HepG2 (cell line): ENCODE measurements around the gene SERPINA9. TPM values are rescaled to one million over a fixed set of nuclear protein-coding genes. Genes with fewer than 3 reads are reported as not detected.
A peak's percentile ranks its signal among the peaks of the same experiment; 100 is the strongest.

Experiments
- AGO2 ChIP-seq: fragments of 200-400 bp; formaldehyde crosslinking; optimal IDR thresholded peaks from 2 replicates; pipeline ENCODE3; 2017; ENCODE audit warnings: mild to moderate bottlenecking, low read depth, low read length, moderate library complexity
- CEBPG ChIP-seq: IDR thresholded peaks from 2 replicates; pipeline ENCODE4 v1.6.1; 2016
- CSRNP2 ChIP-seq: sonication (generic); formaldehyde crosslinking; conservative IDR thresholded peaks from 2 replicates; pipeline ENCODE4 v1.8.0; 2022; ENCODE audit warnings: low read depth, missing genetic modification reagents
- EHMT2 ChIP-seq: fragments of 200-600 bp; sonication (generic); IDR thresholded peaks from 2 replicates; pipeline ENCODE4 v1.7.0; 2017; ENCODE audit warnings: antibody characterized with exemption, low read depth, low read length, borderline replicate concordance
- FOXC1 ChIP-seq: sonication (generic); formaldehyde crosslinking; IDR thresholded peaks from 2 replicates; pipeline ENCODE4 v1.8.0; 2022; ENCODE audit warnings: mild to moderate bottlenecking, missing genetic modification reagents, borderline replicate concordance
- GATAD2A ChIP-seq: IDR thresholded peaks from 2 replicates; pipeline ENCODE4 v1.6.1; 2016
- KDM1A ChIP-seq: IDR thresholded peaks from 2 replicates; pipeline ENCODE4 v1.6.1; 2016; ENCODE audit warnings: missing compliant biosample characterization
- MAFG ChIP-seq: sonication (generic); formaldehyde crosslinking; IDR thresholded peaks from 2 replicates; pipeline ENCODE4 v1.5.1; 2020; ENCODE audit warnings: mild to moderate bottlenecking, missing genetic modification reagents
- MAFK ChIP-seq, 2 experiments: IDR thresholded peaks in 1 of 2; conservative IDR thresholded peaks in 1 of 2; 2 replicates each; pipeline ENCODE4 v1.6.1; 2011; ENCODE audit warnings: improper control_type of control experiment in 2 of 2, low read length in 2 of 2
- PCBP2 ChIP-seq: fragments of 200-400 bp; formaldehyde crosslinking; optimal IDR thresholded peaks from 2 replicates; pipeline ENCODE3; 2018; ENCODE audit warnings: low read length, low read depth; ENCODE audit not compliant: poor library complexity, severe bottlenecking
- PITX1 ChIP-seq: sonication (generic); formaldehyde crosslinking; IDR thresholded peaks from 2 replicates; pipeline ENCODE4 v1.5.1; 2020; ENCODE audit warnings: mild to moderate bottlenecking, missing genetic modification reagents
- PLRG1 ChIP-seq: fragments of 450-650 bp; conservative IDR thresholded peaks from 2 replicates; pipeline ENCODE4 v1.6.1; 2016
- RARA ChIP-seq: IDR thresholded peaks from 2 replicates; pipeline ENCODE4 v1.6.1; 2016; ENCODE audit warnings: missing genetic modification reagents, missing compliant biosample characterization
- SRSF9 ChIP-seq: fragments of 200-400 bp; formaldehyde crosslinking; IDR thresholded peaks from 2 replicates; pipeline ENCODE4 v1.6.1; 2018; ENCODE audit warnings: borderline replicate concordance, mild to moderate bottlenecking, low read depth, low read length; ENCODE audit not compliant: insufficient read depth, poor library complexity, severe bottlenecking
- WIZ ChIP-seq: sonication (generic); formaldehyde crosslinking; IDR thresholded peaks from 2 replicates; pipeline ENCODE4 v1.5.1; 2020; ENCODE audit warnings: mild to moderate bottlenecking, missing genetic modification reagents
- ZBTB39 ChIP-seq: sonication (generic); formaldehyde crosslinking; IDR thresholded peaks from 2 replicates; pipeline ENCODE4 v1.5.0; 2020; ENCODE audit warnings: missing genetic modification reagents
- ZNF264 ChIP-seq: sonication (generic); formaldehyde crosslinking; IDR thresholded peaks from 2 replicates; pipeline ENCODE4 v1.4.0; 2020; ENCODE audit warnings: missing genetic modification reagents
- ZNF331 ChIP-seq: sonication (generic); formaldehyde crosslinking; IDR thresholded peaks from 2 replicates; pipeline ENCODE4 v1.4.0; 2020; ENCODE audit warnings: missing genetic modification reagents
- ZNF33B ChIP-seq: sonication (generic); formaldehyde crosslinking; IDR thresholded peaks from 2 replicates; pipeline ENCODE4 v1.5.1; 2020; ENCODE audit warnings: mild to moderate bottlenecking, missing genetic modification reagents
- ZNF44 ChIP-seq: sonication (generic); formaldehyde crosslinking; IDR thresholded peaks from 2 replicates; pipeline ENCODE4 v1.5.1; 2020; ENCODE audit warnings: mild to moderate bottlenecking, missing genetic modification reagents
- ZNF572 ChIP-seq: sonication (generic); formaldehyde crosslinking; IDR thresholded peaks from 2 replicates; pipeline ENCODE4 v1.5.1; 2020; ENCODE audit warnings: mild to moderate bottlenecking, missing genetic modification reagents
- ZNF770 ChIP-seq: sonication (generic); formaldehyde crosslinking; IDR thresholded peaks from 2 replicates; pipeline ENCODE4 v1.5.0; 2020; ENCODE audit warnings: mild to moderate bottlenecking, missing genetic modification reagents
- ZNF775 ChIP-seq: sonication (generic); formaldehyde crosslinking; IDR thresholded peaks from 2 replicates; pipeline ENCODE4 v1.4.0; 2020; ENCODE audit warnings: missing genetic modification reagents, mild to moderate bottlenecking, moderate library complexity, borderline replicate concordance
- polyA plus RNA-seq, 8 experiments: library from polyadenylated mRNA; depleted of rRNA in 3 of 8; stranded (reverse) in 7 of 8; unstranded in 1 of 8; fragments of >200 nt; fragmentation: Illumina TruSeq in 4 of 8; extraction: Trizol in 4 of 8; gene quantifications; 2 replicates each; pipeline versions ENCODE4 v1.2.1 to v1.2.3, GENCODE V29; 2011 to 2016; ENCODE audit warnings: low read depth in 4 of 8, missing spikeins in 1 of 8, mixed read lengths in 1 of 8; ENCODE audit not compliant: insufficient read depth in 1 of 8
- total RNA-seq, 5 experiments: library from RNA; depleted of rRNA; stranded (reverse); fragments of >200 nt; fragmentation: Illumina TruSeq; extraction: Trizol; gene quantifications; 2 replicates each; pipeline ENCODE4 v1.2.3, GENCODE V29; 2016; ENCODE audit warnings: low read depth in 1 of 5

Gene SERPINA9
- total and polyA plus RNA-seq, 2 of the 13 experiments (the other 11 are each of a cell fraction or from before 2014, with no cell fraction given) = 0.21 TPM; not detected in 1

GRCh38 chr14:94501588-94502516, 25.9 kb upstream of the SERPINA9 start (continued):
- TF ChIP-seq PLRG1 (no peak), ZNF775 (CRISPR knock-in tag) (no peak), PCBP2 (no peak), FOXC1 (CRISPR knock-in tag) (no peak), MAFG (CRISPR knock-in tag) (no peak), PITX1 (CRISPR knock-in tag) (no peak), EHMT2 (no peak; the same call in 1 of the 2 replicates), GATAD2A (peak; percentile 76), ZNF572 (CRISPR knock-in tag) (no peak), CEBPG (CRISPR knock-in tag) (peak; percentile 81), ZNF33B (CRISPR knock-in tag) (no peak), ZNF331 (no peak), RARA (CRISPR knock-in tag) (0 out of 2 replicates have a peak, but pooled peaks have one; percentile 13), KDM1A (CRISPR knock-in tag) (no peak), ZNF770 (no peak), MAFK (conservative IDR thresholded peaks at IDR 0.05 in 1 of 2, IDR thresholded peaks at IDR 0.05 in 1 of 2; ENCODE audit: low read length in 2 of 2) (peak in 1 of 2 experiments; percentile 13; a peak in 1 of 4 replicates), AGO2 (no peak), CSRNP2 (CRISPR knock-in tag) (no peak), ZBTB39 (CRISPR knock-in tag) (no peak), ZNF44 (CRISPR knock-in tag) (no peak), SRSF9 (no peak), ZNF264 (no peak), WIZ (no peak)
